ENCODE results near the gene IFITM5. TPM values are rescaled to one million over a fixed set of nuclear protein-coding genes. Genes with fewer than 3 reads are reported as not detected.
A peak's percentile ranks its signal among the peaks of the same experiment; 100 is the strongest.

IFITM5 gene
- total and polyA plus RNA-seq, 9 of the 15 experiments (the other 6 are each of a cell fraction or from before 2014, with no cell fraction given) = 0.19 TPM; not detected in 8

DNA sequence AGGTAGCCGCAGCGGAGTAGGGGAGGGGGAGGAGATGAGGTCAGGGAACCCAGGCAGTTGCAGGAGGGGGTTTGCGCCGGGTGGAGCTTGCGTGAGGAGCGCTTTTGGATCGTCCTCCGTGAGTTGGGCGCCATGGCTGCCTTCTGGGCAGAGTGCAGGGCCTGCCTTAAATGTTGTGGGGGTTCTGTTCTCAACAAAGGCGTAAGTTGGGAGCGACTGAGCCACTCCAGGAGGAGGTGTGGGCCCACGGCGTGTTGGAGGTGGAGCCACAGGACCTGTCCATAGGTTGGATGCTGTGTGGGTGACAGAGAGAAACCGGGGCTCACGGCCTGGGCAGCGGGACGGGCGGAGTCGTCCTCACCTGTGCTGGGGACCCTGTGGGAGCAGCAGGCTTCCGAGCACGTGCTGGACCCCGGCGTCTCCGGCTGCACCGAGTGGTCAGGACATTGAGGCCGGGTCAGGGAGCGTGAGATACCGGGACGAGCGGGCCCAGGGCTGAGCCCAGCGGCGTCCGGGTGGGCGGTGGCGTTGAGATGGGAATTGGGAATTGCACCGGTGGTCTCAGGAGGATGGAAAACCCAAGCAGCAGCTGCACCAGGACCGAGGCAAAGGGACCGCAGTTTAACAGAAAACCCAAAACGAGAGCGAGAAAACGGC lies 11.4 kb downstream of the IFITM5 start:
- Histone ChIP-seq H3K9ac (ENCODE audit: insufficient read depth in 1 of 2, low read depth in 2 of 2, low read length in 2 of 2) (peak overlapping the region; percentile 87 to 99), H3K79me2 (ENCODE audit: control insufficient read depth, insufficient read depth, low read length) (peaks cover 37% of the 10 kb centered on the region), H3K4me2 (ENCODE audit: insufficient read depth, low read length) (peak overlapping the region; percentile 85), H3K9me3 (replicated peaks; ENCODE audit: control insufficient read depth, insufficient read depth, low read depth, low read length) (no peaks in the 10 kb centered on the region), H2AFZ (ENCODE audit: low read depth, low read length) (peak overlapping the region; percentile 16), H3K9me1 (ENCODE audit: control insufficient read depth, insufficient read depth, low read length) (no peaks in the 10 kb centered on the region), H3K4me3 (peak overlapping the region; percentile 58), H3K27ac (ENCODE audit: extremely low read depth, low read depth, low read length) (peak overlapping the region; percentile 85), H3K27me3 (ENCODE audit: control insufficient read depth in 2 of 2, insufficient read depth in 2 of 2, low read length in 2 of 2) (no peaks in the 10 kb centered on the region), H4K20me1 (replicated peaks; ENCODE audit: control insufficient read depth, insufficient read depth, low read length) (no peaks in the 10 kb centered on the region), H3K36me3 (ENCODE audit: control insufficient read depth, insufficient read depth, low read length) (peaks cover 33% of the 10 kb centered on the region; the same call in 2 of the 3 replicates), H3K4me1 (replicated peaks in 1 of 2; ENCODE audit: control insufficient read depth in 2 of 2, insufficient read depth in 2 of 2, low read length in 2 of 2) (peaks cover 15 to 84% of the 10 kb centered on the region in 2 experiments; a peak in 4 of 5 replicates)
- ChIA-PET POLR2A (interaction anchor here (0.6 to 1.4 kb wide), 5 partner anchors 8 to 151 kb away, joined by 3 to 4 read pairs (median 3); partner anchors contain the start of gene NLRP6), CTCF (ENCODE audit: low intra/inter-chr PET ratio) (no interaction called here)
- peak; percentile 48 to 62 (median 59) for DNase-seq (ENCODE audit: extremely low read depth in 1 of 4, low spot score in 3 of 4)
- FAIRE-seq = peak; percentile 55
- peak; percentile 57 for ATAC-seq
- intact Hi-C loops (cut with micrococcal nuclease) (no loop called here), in situ Hi-C loops (cut with MboI) (no loop called here)
- whole genome bisulfite sequencing (ENCODE audit: insufficient coverage, low coverage, missing lambda C conversion rate) = 1% methylated on average over 40 of the region's 41 CpGs
- BruUV-seq (replicated peaks) = TSS peak; percentile 49
- TF ChIP-seq ZNF584 (CRISPR knock-in tag; IDR thresholded peaks at IDR 0.05; ENCODE audit: low read depth) (no peak), ZNF232 (CRISPR knock-in tag; IDR thresholded peaks at IDR 0.05) (peak; percentile 64; the same call in 1 of the 2 replicates), YY1 (IDR thresholded peaks at IDR 0.05; ENCODE audit: borderline replicate concordance in 1 of 3, control insufficient read depth in 1 of 3, extremely low read depth in 1 of 3, insufficient read depth in 3 of 3, insufficient read length in 1 of 3, insufficient replicate concordance in 2 of 3, low read depth in 1 of 3, low read length in 2 of 3) (peak in 1 of 3 experiments; percentile 68), GABPB1 (CRISPR knock-in tag; IDR thresholded peaks at IDR 0.05) (no peak), NFATC3 (IDR thresholded peaks at IDR 0.05) (no peak), CCAR2 (IDR thresholded peaks at IDR 0.05; ENCODE audit: low read depth, low read length) (no peak), MTF1 (CRISPR knock-in tag; IDR thresholded peaks at IDR 0.05; ENCODE audit: borderline replicate concordance) (no peak), DACH1 (IDR thresholded peaks at IDR 0.05; ENCODE audit: partially characterized antibody) (no peak), ZNF263 (CRISPR knock-in tag; IDR thresholded peaks at IDR 0.05; ENCODE audit: borderline replicate concordance) (peak; percentile 60), CXXC5 (CRISPR knock-in tag; IDR thresholded peaks at IDR 0.05) (peak; percentile 13; the same call in 1 of the 2 replicates), FOXJ2 (tag; IDR thresholded peaks at IDR 0.05) (no peak), HMGN3 (IDR thresholded peaks at IDR 0.05; ENCODE audit: borderline replicate concordance, extremely low read depth, insufficient read length, low read depth, low read length) (peak; percentile 55), SETDB1 (IDR thresholded peaks at IDR 0.05; ENCODE audit: low read length) (no peak), ETV6 (IDR thresholded peaks at IDR 0.05; ENCODE audit: borderline replicate concordance in 1 of 2, low read depth in 2 of 2, low read length in 1 of 2) (no peak), ETV6 (CRISPR knock-in tag; IDR thresholded peaks at IDR 0.05; ENCODE audit: borderline replicate concordance) (no peak)
- TF ChIP-seq, protein P1, sequence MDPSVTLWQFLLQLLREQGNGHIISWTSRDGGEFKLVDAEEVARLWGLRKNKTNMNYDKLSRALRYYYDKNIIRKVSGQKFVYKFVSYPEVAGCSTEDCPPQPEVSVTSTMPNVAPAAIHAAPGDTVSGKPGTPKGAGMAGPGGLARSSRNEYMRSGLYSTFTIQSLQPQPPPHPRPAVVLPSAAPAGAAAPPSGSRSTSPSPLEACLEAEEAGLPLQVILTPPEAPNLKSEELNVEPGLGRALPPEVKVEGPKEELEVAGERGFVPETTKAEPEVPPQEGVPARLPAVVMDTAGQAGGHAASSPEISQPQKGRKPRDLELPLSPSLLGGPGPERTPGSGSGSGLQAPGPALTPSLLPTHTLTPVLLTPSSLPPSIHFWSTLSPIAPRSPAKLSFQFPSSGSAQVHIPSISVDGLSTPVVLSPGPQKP (CRISPR knock-in tag; IDR thresholded peaks at IDR 0.05) = no peak
- TF ChIP-seq, protein P2, sequence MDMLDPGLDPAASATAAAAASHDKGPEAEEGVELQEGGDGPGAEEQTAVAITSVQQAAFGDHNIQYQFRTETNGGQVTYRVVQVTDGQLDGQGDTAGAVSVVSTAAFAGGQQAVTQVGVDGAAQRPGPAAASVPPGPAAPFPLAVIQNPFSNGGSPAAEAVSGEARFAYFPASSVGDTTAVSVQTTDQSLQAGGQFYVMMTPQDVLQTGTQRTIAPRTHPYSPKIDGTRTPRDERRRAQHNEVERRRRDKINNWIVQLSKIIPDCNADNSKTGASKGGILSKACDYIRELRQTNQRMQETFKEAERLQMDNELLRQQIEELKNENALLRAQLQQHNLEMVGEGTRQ (CRISPR knock-in tag; IDR thresholded peaks at IDR 0.05) = no peak
- TF ChIP-seq, protein P3, sequence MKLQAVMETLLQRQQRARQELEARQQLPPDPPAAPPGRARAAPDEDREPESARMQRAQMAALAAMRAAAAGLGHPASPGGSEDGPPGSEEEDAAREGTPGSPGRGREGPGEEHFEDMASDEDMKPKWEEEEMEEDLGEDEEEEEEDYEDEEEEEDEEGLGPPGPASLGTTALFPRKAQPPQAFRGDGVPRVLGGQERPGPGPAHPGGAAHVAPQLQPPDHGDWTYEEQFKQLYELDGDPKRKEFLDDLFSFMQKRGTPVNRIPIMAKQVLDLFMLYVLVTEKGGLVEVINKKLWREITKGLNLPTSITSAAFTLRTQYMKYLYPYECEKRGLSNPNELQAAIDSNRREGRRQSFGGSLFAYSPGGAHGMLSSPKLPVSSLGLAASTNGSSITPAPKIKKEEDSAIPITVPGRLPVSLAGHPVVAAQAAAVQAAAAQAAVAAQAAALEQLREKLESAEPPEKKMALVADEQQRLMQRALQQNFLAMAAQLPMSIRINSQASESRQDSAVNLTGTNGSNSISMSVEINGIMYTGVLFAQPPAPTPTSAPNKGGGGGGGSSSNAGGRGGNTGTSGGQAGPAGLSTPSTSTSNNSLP (IDR thresholded peaks at IDR 0.05; ENCODE audit: borderline replicate concordance, low read depth, low read length) = no peak

Measured in K562 (cell line).